Measurements from ENCODE around the gene ALG2. TPM values are rescaled to one million over a fixed set of nuclear protein-coding genes. Genes with fewer than 3 reads are reported as not detected.
A peak's percentile ranks its signal among the peaks of the same experiment; 100 is the strongest.

Gene ALG2
- total RNA-seq, 1 donor from 2014 or later: 54.4 TPM

GRCh38 chr9:99181206-99181605, 40.5 kb downstream of the ALG2 start:
- ATAC-seq (ENCODE audit: low read depth) (no peak), DNase-seq (no peak)
- H3K4me1 Mint-ChIP-seq: peaks cover 96% of the 10 kb centered on the region
- peak overlapping the region; percentile 95 for H3K27ac Mint-ChIP-seq
- ChIA-PET POLR2A (interaction anchor here (0.8 to 10.8 kb wide), 12 partner anchors 8 to 641 kb away, joined by 3 to 191 read pairs (median 18); partner anchors contain the start of genes ALG2, NR4A3 and SEC61B), CTCF (interaction anchor here (0.8 to 8.4 kb wide), 4 partner anchors 9 to 52 kb away, joined by 3 to 120 read pairs (median 60); no protein-coding TSS in a partner anchor)
- H3K27me3 Mint-ChIP-seq: no peaks in the 10 kb centered on the region
- peaks cover 2% of the 10 kb centered on the region for H3K36me3 Mint-ChIP-seq (ENCODE audit: low read depth)
- peak overlapping the region; percentile 61 for H3K4me3 Mint-ChIP-seq
- intact Hi-C loops (cut with micrococcal nuclease): loop anchor here (1.0 to 5.0 kb wide), 4 partner anchors 76 to 639 kb away; partner anchors contain the start of gene TGFBR1
- no peak for TF ChIP-seq CTCF (IDR thresholded peaks at IDR 0.05)
- no peaks in the 10 kb centered on the region for H3K9me3 Mint-ChIP-seq

GRCh38 chr9:99180662-99181061, 41.1 kb downstream of the ALG2 start:
- H3K9me3 Mint-ChIP-seq: no peaks in the 10 kb centered on the region
- ATAC-seq (ENCODE audit: low read depth) (no peak), DNase-seq (no peak)
- H3K4me1 Mint-ChIP-seq: peaks cover 95% of the 10 kb centered on the region
- TF ChIP-seq CTCF (IDR thresholded peaks at IDR 0.05): no peak
- H3K36me3 Mint-ChIP-seq (ENCODE audit: low read depth): peaks cover 2% of the 10 kb centered on the region
- no peak overlapping the region for H3K4me3 Mint-ChIP-seq
- H3K27ac Mint-ChIP-seq: peak overlapping the region; percentile 95
- intact Hi-C loops (cut with micrococcal nuclease): loop anchor here (1.0 to 5.0 kb wide), 4 partner anchors 76 to 640 kb away; partner anchors contain the start of gene TGFBR1
- POLR2A ChIA-PET: interaction anchor here (1.6 to 10.8 kb wide), 4 partner anchors 15 to 73 kb away, joined by 3 to 191 read pairs (median 100); partner anchors contain the start of genes ALG2 and SEC61B
- CTCF ChIA-PET: interaction anchor here (8.4 kb wide), 1 partner anchor 15 kb away, joined by 120 read pairs; no protein-coding TSS in a partner anchor
- no peaks in the 10 kb centered on the region for H3K27me3 Mint-ChIP-seq

GRCh38 chr9:99180199-99180598, 41.5 kb downstream of the ALG2 start:
- no peak overlapping the region for H3K4me3 Mint-ChIP-seq
- no peak for TF ChIP-seq CTCF (IDR thresholded peaks at IDR 0.05)
- H3K9me3 Mint-ChIP-seq: no peaks in the 10 kb centered on the region
- peak overlapping the region; percentile 95 for H3K27ac Mint-ChIP-seq
- peaks cover 2% of the 10 kb centered on the region for H3K36me3 Mint-ChIP-seq (ENCODE audit: low read depth)
- intact Hi-C loops (cut with micrococcal nuclease): loop anchor here (2.0 to 5.0 kb wide), 3 partner anchors 75 to 332 kb away; partner anchors contain the start of gene TGFBR1
- H3K27me3 Mint-ChIP-seq: no peaks in the 10 kb centered on the region
- ChIA-PET CTCF (interaction anchor here (8.4 kb wide), 1 partner anchor 15 kb away, joined by 120 read pairs; no protein-coding TSS in a partner anchor), POLR2A (interaction anchor here (5.4 to 10.8 kb wide), 3 partner anchors 14 to 42 kb away, joined by 54 to 191 read pairs (median 157); partner anchors contain the start of genes ALG2 and SEC61B)
- ATAC-seq (ENCODE audit: low read depth) (no peak), DNase-seq (no peak)
- H3K4me1 Mint-ChIP-seq: peaks cover 93% of the 10 kb centered on the region

- no peak for TF ChIP-seq CTCF (IDR thresholded peaks at IDR 0.05)
- ATAC-seq (ENCODE audit: low read depth) (peak; percentile 23), DNase-seq (no peak)
- H3K36me3 Mint-ChIP-seq (ENCODE audit: low read depth): peaks cover 2% of the 10 kb centered on the region
- H3K9me3 Mint-ChIP-seq: no peaks in the 10 kb centered on the region
- intact Hi-C loops (cut with micrococcal nuclease): no loop called here
- no peaks in the 10 kb centered on the region for H3K27me3 Mint-ChIP-seq
- peak overlapping the region; percentile 2 for H3K4me3 Mint-ChIP-seq
- ChIA-PET POLR2A (interaction anchor here (0.6 to 5.4 kb wide), 8 partner anchors 9 to 75 kb away, joined by 3 to 63 read pairs (median 6); partner anchors contain the start of genes ALG2 and SEC61B), CTCF (interaction anchor here (1.0 to 3.0 kb wide), 6 partner anchors 12 to 642 kb away, joined by 3 to 9 read pairs (median 6); partner anchors contain the start of gene NR4A3)
- peak overlapping the region; percentile 86 for H3K27ac Mint-ChIP-seq
- H3K4me1 Mint-ChIP-seq: peaks cover 87% of the 10 kb centered on the region
Measured at GRCh38 chr9:99178912-99179872, 42.5 kb downstream of the ALG2 start.
